DMS79 (cell line): ENCODE measurements around the gene CNFN.
"Not testable (repeated sequence)": the region's sequence is repeated elsewhere in the genome, so short reads cannot be mapped to it uniquely, and the experiment has no call there.

Experiments
- DNase-seq: peaks from one replicate; lab custom pipeline; 2025; lab: John Stamatoyannopoulos, UW

CNFN gene

DNA sequence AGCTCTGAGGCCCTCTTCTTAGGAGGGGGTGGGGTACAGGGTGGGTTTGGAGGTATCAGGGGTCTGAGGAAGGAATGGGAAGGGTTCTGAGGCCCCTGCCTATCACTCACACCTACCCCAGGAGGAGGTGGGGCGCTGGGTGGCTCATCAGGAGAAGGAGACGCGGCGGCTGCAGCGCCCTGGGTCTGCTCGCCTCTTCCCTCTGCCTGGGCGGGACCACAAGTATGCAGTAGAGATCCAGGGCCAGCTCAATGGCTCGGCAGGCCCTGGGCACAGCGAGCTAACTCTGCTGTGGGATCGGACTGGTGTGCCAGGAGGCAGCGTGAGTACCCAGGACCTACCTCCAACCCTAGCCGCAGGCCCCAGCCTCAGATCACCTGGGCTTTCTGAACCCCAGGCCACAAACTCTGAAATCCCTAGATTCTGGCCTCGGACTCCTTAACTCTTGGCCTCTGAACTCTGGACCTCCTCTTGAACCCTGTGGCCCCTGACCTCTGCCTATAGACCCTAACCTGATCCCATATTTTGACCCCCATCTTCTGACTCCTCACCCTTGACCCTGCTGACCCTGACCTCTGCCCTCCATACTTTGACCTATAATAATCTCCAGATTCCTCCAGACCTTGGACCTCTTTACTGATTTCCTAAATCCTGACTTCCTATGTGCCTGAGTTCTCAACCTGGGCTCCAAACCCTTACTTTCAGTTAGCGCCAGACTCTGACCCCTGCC is 40.6 kb downstream of the CNFN start:
- DNase-seq, result no peak

DNA sequence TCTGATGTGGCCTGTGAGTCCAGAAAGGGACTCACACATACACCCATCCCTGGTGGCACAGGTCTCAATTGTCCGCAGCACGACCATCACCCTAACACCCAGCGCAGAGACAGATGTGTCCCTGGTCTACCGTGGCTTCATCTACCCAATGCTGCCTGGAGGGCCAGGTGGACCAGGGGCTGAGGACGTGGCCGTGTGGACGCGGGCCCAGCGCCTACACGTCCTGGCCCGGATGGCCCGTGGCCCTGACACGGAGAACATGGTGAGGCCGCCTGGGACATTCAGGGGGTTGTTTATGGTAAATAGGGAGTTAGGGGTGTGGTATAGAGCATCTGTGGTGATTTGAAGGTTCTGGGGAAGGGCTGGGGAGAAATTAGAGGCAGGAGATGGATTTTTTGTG is 41.9 kb downstream of the CNFN start:
- no peak for DNase-seq

DNA sequence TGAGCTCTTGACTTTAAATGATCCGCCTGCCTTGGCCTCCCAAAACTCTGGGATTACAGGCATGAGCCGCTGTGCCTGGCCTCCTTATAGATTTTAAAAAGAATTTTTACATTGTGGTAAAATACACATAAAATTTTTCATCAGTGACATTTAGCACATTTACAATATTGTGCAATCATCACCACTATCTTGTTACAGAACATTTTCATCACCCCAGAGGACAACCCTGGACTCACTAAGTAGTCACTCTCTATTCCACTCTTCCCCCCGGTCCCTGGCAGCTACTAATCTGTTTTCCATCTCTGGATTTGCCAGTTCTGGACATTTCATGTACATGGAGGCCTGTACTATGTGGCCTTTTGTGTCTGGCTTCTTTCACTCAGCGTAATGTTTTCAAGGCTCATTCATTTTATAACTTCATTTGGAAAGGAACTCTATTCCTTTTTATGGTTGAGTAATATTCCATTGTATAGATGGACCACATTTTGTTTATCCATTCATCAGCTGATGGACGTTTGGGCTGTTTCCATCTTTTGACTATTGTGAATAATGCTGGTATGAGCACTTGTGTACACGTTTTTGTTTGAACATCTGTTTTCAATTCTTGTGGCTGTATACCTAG is 44.8 kb downstream of the CNFN start:
- DNase-seq, result no peak

DNA sequence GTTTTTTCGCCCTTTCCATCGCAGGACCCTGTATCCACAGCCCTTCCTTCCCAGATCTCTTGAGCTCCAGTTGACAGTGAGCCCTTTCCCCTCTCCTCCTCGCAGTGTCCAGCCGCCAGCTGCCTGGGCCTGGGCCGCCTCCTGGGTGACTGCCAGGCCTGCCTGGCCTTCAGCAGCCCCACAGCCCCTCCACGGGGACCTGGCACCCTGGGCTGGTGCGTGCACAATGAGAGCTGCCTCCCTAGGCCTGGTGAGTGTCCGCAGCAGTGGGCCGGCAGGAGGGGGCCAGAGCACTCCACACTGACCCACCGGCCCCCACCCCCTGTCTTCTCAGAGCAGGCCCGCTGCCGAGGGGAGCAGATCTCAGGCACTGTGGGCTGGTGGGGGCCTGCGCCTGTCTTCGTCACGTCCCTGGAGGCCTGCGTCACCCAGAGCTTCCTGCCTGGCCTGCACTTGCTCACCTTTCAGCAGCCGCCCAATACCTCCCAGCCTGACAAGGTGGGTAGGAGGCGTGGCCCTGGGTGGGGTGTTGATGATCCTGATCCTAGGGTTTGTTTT is 45.7 kb downstream of the CNFN start:
- DNase-seq, result no peak

DNA sequence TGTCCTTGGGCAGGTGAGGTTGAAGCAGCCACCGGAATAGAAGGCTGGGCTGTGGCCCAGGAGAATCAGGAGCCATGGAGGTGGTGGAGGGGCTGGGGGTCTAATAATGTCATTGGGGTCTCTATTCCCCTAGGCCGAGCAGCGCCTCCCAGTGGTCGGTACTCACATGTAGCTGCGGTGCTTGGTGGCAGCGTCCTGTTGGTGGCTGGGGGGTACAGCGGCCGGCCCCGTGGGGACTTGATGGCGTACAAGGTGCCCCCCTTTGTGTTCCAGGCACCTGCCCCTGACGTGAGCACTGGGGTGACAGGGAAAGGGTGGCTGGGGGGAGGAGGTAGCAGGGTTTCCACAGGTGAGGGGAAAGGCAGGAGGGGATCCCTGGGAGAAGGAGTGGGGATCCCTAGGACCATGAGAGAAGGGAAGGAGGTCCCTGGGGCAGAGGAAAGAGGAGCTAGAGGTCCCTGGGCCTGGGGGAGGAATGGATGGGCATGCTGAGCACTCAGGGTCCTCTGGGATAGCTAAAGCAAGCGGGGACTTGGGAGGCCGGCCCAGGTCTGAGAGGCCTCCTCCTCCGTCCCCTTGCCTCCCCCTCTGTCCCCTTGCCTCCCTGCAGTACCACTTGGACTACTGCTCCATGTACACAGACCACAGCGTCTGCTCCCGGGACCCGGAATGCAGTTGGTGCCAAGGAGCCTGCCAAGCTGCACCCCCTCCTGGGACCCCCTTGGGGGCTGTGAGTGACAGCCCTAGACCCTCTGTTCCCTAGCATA is 46.6 kb downstream of the CNFN start:
- no peak for DNase-seq

DNA sequence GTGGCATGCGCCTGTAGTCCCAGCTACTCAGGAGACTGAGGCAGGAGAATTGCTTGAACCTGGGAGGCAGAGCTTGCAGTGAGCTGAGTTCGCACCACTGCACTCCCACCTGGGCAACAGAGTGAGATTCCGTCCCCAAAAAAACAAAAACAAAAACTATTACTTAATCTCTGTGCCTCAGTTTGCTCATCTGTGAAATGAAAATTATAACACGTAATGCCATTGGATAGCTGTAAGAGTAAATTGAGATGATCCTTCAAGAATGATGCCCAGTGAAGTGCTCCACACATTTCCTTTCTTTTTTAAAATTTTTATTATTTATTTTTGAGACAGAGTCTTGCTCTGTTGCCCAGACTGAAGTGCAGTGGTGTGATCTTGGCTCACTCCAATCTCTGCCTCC is 50.2 kb downstream of the CNFN start:
- not testable (repeated sequence) for DNase-seq

DNA sequence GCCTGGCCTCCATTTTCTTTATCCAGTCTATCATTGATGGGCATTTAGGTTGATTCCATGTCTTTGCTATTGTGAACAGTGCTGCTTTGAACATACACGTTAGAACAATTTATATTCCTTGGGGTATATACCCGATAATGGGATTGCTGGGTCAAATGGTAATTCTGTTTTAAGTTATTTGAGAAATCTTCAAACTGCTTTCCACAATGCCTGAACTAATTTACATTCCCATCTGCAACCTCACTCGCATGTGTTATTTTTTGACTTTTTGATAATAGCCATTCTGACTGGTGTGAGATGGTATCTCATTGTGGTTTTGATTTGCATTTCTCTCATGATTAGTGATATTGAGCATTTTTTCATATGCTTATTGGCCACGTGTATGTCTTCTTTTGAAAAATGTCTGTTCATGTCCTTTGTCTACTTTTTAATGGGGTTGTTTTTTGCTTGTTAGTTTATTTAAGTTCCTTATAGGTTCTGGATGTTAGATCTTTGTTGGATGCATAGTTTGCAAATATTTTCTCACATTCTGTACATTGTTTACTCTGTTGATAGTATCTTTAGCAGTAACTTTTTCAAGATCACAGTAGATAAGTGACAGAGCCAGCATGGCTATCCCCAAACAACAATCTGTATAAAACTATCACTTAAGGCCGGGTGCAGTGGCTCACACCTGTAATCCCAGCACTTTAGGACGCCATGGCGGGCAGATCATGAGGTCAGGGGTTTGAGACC is 50.8 kb downstream of the CNFN start:
- DNase-seq, result not testable (repeated sequence)
